Fibroblast of the aortic adventitia (primary cell): ENCODE results near the gene CTDP1. TPM values are rescaled to one million over a fixed set of nuclear protein-coding genes. Genes with fewer than 3 reads are reported as not detected.
"Not testable (repeated sequence)": the region's sequence is repeated elsewhere in the genome, so short reads cannot be mapped to it uniquely, and the experiment has no call there.

Source experiments
- DNase-seq: peaks from one replicate; pipeline ENCODE4 v3.0.0-alpha.2; 2010; ENCODE audit warnings: low read depth
- H3K4me3 ChIP-seq: 2 replicates; pipeline ENCODE4 v1.5.1; 2011; ENCODE audit warnings: low read depth, mild to moderate bottlenecking, control low read depth, low read length, moderate library complexity
- total RNA-seq: library from RNA; depleted of rRNA; stranded (reverse); fragments of >200 nt; gene quantifications from 2 replicates; pipeline ENCODE4 v1.2.3, GENCODE V29; 2012; ENCODE audit warnings: low replicate concordance
- TF ChIP-seq, protein P1 (sequence below): IDR thresholded peaks from 2 replicates; pipeline ENCODE4 v1.5.1; 2011; ENCODE audit warnings: mild to moderate bottlenecking, low read length, control low read depth, inconsistent platforms; ENCODE audit not compliant: insufficient read depth

Gene CTDP1
- total RNA-seq, 1 donor = 14.1 TPM

DNA sequence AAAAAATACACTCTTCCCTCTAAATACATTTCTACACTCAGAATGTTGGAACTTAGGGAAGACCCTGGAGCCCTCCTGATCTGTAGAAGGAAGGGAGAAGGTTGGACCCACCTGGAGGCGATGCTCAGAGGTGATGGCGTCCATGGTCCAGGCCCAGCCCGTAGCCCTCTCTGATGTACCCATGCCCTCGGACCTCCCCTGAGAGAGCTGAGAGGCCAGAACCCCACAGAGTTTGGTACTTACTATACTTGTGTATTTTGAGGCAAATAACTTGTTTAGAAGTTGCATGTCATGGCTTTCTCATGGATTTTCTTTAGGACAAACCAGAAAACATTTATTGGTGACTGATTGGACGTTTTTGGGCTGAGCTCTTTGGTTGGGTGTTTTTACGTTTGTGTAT, 10.5 kb downstream of the CTDP1 start:
- H3K4me3 ChIP-seq = no peak overlapping the region
- TF ChIP-seq, protein P1, sequence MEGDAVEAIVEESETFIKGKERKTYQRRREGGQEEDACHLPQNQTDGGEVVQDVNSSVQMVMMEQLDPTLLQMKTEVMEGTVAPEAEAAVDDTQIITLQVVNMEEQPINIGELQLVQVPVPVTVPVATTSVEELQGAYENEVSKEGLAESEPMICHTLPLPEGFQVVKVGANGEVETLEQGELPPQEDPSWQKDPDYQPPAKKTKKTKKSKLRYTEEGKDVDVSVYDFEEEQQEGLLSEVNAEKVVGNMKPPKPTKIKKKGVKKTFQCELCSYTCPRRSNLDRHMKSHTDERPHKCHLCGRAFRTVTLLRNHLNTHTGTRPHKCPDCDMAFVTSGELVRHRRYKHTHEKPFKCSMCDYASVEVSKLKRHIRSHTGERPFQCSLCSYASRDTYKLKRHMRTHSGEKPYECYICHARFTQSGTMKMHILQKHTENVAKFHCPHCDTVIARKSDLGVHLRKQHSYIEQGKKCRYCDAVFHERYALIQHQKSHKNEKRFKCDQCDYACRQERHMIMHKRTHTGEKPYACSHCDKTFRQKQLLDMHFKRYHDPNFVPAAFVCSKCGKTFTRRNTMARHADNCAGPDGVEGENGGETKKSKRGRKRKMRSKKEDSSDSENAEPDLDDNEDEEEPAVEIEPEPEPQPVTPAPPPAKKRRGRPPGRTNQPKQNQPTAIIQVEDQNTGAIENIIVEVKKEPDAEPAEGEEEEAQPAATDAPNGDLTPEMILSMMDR = no peak
- no peak for DNase-seq

DNA sequence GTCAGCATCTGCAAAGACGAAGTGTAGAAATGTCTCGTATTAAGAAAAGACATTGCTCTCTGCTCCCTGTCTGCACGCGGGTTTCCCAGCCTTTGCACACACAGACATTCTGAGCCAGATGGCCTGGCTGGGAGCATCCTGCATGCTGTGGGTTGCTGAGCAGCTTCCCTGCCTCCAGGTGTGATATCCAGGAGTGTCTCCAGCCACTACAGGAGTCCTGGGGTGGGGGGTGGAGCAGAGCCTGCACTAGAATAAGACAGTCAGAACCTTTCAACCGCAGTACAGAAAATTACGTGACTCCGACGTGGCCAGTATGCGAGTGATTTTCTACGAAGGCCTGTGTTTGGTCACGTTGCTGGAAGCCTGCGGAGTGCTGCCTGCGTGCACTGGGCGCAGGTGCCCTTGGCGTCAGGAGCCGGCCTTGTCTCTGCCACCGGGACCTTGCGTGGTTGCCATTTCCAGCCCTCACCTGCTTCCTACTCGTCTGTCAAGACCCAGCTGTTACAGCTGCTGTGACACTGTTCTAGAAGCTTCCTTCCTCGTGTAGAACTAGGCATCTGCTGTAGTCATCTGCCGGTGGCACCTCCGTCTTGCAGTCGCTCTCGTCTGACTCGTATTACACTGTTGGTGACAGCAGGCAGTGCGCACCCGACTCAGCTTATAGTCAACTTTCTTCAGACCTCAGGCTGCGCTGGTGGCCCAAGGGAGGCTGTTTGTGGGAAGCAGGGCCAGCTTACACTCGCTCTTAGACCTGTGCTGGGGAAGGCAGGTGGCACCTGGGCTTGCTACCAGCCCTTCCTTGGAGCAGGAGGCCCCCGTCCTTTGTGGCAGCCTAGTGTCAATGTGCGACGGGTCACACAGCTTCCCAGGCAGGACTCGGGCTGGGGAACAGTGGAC, 11.2 kb downstream of the CTDP1 start:
- DNase-seq = no peak
- TF ChIP-seq, protein P1 = no peak

DNA sequence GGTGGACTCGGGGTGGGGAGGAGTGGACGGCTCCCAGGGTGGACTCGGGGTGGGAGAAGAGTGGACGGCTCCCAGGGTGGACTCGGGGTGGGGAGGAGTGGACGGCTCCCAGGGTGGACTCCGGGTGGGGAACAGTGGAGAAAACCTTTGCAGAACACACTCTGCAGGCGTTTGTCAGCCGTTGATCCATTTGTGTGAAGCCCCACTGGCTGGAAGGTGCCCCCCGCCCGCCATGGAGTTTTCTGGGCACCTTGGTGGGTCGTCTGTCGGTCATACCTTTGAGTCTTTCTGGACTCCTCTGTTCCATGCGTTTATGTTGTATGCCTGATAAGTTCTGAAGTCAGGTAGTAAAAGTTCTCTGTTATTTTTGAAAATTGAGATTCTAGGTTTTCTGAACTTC, 12.5 kb downstream of the CTDP1 start:
- no peak overlapping the region for H3K4me3 ChIP-seq
- no peak for DNase-seq
- TF ChIP-seq, protein P1 = no peak

More for the DNA sequence above, 11.2 kb downstream of the CTDP1 start:
- H3K4me3 ChIP-seq = no peak overlapping the region

DNA sequence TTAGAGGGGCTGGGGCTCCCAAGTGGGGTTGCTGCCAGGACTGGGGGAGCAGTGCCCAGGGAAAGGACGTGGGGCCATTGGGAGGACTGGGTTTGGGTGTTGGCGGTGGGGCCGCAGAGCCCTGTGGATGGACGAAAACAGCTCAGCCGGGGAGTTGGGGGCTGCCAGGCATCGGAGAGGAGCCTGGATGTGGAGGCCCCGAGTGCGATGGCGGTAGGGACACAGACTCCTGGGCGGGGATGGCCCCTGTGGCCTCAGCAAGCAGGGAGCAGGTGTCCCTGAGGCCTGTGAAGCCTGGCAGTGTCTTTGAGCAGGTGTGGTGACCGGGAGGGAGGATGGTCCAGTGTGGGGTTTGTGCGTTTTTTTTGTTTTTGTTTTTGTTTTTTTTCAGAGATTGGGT, 13.3 kb downstream of the CTDP1 start:
- H3K4me3 ChIP-seq = no peak overlapping the region
- DNase-seq = no peak
- TF ChIP-seq, protein P1 = no peak

DNA sequence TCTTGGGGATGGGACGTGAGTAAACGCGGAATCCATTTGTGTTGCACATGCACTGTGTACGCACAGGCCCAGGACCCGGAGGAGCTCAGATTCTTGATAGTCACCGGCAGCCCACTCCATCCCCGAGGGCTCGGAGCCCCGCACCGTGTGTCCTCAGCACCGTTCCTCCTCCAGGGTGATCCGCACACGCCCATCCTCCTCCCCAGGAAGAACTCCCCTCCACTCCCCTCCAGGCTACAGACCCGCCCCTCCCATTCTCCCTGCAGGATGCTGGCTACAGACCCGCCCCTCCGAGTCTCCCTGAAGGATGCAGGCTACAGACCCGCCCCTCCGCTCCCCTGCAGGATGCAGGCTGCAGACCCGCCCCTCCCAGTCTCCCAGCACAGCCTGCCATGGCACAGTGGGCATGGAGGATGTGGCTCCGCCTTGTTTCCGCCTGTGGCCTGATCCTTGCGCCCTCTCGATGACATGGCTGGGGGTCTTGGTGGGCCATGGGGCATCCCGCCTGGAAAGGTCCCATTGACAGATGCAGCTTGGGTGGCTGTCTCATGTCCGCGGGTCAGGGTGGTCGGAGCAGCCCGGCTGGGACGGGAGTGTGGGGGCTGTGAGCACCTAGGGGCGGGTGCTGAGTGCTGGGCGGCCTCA, 14.1 kb downstream of the CTDP1 start:
- TF ChIP-seq, protein P1 = no peak

DNA sequence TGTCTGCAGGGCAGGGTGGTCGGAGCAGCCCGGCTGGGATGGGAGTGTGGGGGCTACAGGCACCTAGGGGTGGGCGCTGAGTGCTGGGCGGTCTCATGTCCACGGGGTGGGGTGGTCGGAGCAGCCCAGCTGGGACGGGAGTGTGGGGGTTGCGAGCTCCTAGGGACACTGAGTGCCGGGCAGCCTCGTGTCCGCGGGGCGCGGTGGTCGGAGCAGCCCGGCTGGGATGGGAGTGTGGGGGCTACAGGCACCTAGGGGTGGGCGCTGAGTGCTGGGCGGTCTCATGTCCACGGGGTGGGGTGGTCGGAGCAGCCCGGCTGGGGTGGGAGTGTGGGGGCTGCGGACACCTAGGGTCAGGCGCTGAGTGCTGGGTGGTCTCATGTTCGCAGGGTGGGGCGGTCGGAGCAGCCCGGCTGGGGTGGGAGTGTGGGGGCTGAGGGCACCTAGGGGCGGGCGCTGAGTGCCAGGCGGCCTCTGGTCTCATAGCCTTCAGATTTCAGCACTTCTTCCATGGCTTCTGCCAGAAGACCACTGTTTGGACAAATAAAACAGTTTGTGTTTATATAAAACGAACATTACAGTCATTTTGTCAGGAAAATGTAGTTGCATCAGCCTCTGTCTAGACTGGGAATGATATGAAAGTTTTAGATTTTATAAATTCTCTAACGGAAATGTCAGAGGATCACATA, 14.7 kb downstream of the CTDP1 start:
- not testable (repeated sequence) for DNase-seq, H3K4me3 ChIP-seq

More for the DNA sequence above, 14.1 kb downstream of the CTDP1 start:
- no peak for DNase-seq
- no peak overlapping the region for H3K4me3 ChIP-seq

DNA sequence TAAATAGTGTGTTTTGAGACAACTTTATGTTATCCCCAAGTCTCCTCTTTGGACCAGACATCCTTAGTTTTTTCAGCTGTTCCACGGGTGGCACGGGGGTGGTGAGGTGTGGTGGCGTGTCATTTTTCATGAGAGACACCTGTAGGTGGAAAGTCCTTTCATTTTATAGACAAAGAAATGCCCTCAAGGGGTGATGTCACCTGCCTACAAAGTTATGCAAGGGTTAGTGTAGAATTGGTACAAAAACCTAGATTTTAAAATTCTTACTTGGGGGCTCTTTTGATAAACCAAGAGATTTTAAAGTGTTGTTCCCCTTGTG, 15.3 kb downstream of the CTDP1 start:
- TF ChIP-seq, protein P1 = no peak
- H3K4me3 ChIP-seq = no peak overlapping the region
- no peak for DNase-seq
